ENCODE data around the gene DIDO1. TPM values are rescaled to one million over a fixed set of nuclear protein-coding genes. Genes with fewer than 3 reads are reported as not detected.

Gene DIDO1
- total RNA-seq, 1 donor from 2014 or later: 58.1 TPM

DNA sequence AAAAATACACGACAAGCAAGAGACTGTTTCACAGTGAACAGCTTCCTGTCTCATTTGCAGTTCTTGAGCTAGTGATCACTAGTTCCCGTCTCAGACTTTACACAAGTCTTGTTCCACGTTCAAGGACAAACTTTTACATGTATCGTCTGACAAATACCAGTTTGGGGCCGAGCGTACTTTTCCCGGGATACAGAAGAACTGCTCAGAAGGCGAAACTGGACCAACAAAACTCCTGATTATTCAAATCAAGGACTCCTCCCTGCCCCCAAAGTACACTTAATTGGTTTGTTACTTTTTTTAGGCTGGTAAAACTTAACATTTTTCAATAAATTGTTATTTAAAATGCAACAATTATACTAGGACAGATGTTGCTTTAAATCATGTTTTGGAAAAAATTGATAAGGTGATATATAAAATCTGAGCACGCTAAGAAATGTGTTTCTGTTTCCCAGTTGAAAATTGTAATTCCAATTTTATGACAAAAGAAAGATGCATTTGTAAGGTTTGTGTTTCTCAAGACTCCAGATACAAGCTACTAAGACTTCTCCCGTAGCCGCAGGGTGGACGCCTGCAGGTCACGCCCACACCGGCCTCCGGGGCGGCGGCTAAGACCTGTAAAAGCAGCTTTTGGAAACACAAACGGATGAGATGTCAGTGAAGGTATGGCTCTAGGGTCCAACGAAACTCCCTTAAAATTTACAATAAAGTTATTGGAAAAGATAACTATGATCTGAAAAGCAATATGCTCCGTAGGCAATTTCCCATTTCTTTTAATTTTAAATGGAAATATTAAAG is 47.9 kb downstream of the DIDO1 start:
- Mint-ChIP-seq H3K4me1 (ENCODE audit: unreplicated experiment) (peaks cover 19% of the 10 kb centered on the region), H3K4me3 (no peak overlapping the region), H3K9me3 (no peaks in the 10 kb centered on the region), H3K36me3 (peaks cover 6% of the 10 kb centered on the region), H3K27ac (no peak overlapping the region), H3K27me3 (peaks cover 3% of the 10 kb centered on the region)
- TF ChIP-seq, protein P1, sequence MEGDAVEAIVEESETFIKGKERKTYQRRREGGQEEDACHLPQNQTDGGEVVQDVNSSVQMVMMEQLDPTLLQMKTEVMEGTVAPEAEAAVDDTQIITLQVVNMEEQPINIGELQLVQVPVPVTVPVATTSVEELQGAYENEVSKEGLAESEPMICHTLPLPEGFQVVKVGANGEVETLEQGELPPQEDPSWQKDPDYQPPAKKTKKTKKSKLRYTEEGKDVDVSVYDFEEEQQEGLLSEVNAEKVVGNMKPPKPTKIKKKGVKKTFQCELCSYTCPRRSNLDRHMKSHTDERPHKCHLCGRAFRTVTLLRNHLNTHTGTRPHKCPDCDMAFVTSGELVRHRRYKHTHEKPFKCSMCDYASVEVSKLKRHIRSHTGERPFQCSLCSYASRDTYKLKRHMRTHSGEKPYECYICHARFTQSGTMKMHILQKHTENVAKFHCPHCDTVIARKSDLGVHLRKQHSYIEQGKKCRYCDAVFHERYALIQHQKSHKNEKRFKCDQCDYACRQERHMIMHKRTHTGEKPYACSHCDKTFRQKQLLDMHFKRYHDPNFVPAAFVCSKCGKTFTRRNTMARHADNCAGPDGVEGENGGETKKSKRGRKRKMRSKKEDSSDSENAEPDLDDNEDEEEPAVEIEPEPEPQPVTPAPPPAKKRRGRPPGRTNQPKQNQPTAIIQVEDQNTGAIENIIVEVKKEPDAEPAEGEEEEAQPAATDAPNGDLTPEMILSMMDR (conservative IDR thresholded peaks at IDR 0.05): no peak
- no peak for DNase-seq (ENCODE audit: extremely low spot score, unreplicated experiment)

DNA sequence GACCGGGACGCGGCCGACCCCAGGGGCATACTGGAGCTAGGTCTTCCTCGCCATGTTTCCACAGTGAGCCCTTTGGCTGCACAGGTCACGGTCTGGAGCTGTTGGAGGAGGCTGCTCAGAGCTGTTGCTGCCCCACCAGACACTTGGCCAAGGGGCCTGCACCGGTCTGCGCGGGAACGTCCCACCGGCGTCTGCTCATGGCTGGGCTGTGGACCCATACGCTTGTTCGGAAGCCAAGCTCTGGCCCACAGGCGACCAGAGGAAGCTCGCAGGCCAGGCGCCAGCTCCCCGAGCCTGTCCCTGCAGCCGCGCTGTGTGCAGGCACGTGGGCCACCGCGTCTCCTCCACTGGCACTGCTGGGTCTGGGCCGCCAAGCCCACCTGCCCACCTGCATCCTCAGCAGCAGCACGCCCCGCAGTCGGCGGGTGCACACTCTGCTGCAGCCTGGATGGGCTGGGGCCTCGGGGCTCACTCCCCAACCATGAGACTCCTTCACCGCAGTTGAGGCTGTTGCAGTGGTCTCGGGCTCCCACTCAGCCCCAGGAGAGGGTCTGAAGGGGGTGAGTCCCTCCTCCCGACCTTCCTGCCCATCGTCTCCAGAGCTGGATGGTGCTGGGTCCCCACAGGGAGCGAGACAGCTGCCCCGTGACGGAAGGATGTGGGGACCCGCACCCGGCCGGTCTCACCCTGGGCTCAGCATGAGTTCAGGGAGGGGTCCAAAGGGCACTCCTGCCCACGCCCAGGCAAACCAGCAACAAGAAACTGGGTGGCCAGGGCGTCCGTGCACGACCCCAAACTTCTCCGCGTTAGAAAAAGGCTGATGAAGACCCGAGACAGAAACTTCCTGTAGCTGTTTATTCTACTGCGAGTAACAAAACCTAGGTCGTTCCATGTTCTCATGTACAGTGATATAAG is 49.1 kb downstream of the DIDO1 start:
- Mint-ChIP-seq H3K27ac (no peak overlapping the region), H3K4me1 (ENCODE audit: unreplicated experiment) (peaks cover 19% of the 10 kb centered on the region), H3K36me3 (peaks cover 6% of the 10 kb centered on the region), H3K4me3 (no peak overlapping the region), H3K27me3 (peaks cover 3% of the 10 kb centered on the region), H3K9me3 (no peaks in the 10 kb centered on the region)
- TF ChIP-seq, protein P1 (conservative IDR thresholded peaks at IDR 0.05): no peak
- DNase-seq (ENCODE audit: extremely low spot score, unreplicated experiment): no peak

DNA sequence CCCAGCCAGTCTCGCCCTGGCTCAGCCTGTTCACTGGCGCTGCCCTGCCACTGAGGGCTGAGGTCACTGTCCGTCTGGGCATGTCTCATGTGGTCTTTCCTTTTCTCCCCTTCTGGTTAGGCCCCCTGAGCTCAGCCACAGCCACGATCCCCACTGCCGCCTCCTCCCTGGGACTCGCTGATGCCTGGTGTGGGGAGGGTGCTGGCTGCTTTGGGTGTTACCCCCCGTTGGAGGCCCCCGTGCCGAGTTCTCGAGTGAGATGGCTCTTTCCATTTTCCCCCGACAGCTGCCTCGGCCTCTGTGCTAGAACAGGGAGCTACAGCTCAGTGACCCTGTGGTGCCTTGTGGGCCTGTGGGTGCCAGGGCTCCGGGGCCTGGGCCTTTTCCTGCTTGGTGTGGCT is 49.8 kb downstream of the DIDO1 start:
- Mint-ChIP-seq H3K27ac (no peak overlapping the region), H3K36me3 (peaks cover 3% of the 10 kb centered on the region), H3K9me3 (no peaks in the 10 kb centered on the region), H3K4me1 (ENCODE audit: unreplicated experiment) (peaks cover 19% of the 10 kb centered on the region), H3K4me3 (no peak overlapping the region), H3K27me3 (peaks cover 3% of the 10 kb centered on the region)
- TF ChIP-seq, protein P1 (conservative IDR thresholded peaks at IDR 0.05): no peak
- no peak for DNase-seq (ENCODE audit: extremely low spot score, unreplicated experiment)

DNA sequence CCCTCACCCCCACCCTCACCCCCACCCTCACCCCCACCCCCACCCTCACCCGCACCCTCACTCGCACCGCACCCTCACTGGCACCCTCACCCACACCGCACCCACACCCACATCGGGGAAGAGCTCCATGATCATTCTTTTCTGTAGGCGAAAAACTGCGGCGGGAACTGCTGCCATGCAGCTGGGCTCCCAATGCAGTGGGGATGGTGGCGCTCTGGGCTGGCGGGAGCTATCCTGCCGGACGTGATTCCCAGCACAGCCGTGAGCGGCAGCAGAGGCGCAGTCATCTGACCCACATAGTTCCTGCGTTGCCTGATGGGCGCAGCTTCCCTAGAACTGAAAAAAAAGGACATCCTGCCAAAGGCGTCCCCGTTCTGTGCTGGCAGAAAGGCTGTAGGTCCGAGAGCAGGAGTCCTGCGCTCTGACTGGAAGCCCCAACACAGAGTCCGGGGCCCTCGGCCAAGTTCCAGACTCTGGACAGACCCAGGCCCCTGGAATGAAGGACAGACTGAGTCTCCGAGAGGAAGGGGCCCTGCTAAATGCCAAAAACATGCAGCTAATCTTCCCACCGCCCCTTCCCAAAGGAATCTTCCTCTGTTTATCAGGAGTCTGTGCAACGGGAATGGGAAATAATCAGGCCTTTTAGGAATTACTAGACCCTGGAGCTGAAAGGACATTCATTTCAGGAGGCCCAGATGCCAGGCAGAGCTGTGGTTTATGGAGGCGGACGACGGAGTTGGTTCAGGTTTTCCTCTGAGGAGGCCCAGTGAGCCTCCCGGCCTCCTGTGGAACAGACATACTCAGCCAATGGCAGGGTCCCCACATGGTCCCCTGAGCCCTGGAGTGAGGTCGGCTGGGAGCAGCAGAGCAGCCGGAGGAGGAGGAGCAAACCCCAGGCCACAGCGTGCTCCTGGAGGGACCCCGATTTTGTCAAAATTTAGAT is 50.6 kb downstream of the DIDO1 start:
- Mint-ChIP-seq H3K27ac (peak overlapping the region; percentile 87), H3K27me3 (peaks cover 3% of the 10 kb centered on the region), H3K9me3 (no peaks in the 10 kb centered on the region), H3K4me1 (ENCODE audit: unreplicated experiment) (peaks cover 19% of the 10 kb centered on the region), H3K4me3 (peak overlapping the region; percentile 82), H3K36me3 (no peaks in the 10 kb centered on the region)
- peak; percentile 82 for DNase-seq (ENCODE audit: extremely low spot score, unreplicated experiment)
- TF ChIP-seq, protein P1 (conservative IDR thresholded peaks at IDR 0.05): peak; percentile 62

DNA sequence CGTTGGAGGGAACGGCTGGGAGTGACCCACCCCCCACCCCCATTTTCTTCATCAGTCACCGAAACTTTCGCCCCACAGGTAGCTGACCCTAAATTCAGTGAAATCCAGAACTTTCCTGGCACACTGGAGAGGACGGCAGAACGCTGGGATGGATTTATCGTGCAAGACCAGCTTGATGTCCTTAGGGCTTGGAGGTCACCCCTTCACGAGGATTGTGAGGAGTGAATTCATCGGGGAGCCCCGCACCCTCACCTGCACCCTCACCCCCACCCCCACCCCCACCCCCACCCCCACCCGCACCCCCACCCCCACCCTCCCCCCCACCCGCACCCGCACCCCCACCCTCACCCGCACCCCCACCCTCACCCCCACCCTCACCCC is 51.4 kb downstream of the DIDO1 start:
- Mint-ChIP-seq H3K9me3 (no peaks in the 10 kb centered on the region), H3K27me3 (peaks cover 3% of the 10 kb centered on the region), H3K27ac (peak overlapping the region; percentile 90), H3K4me3 (peak overlapping the region; percentile 55), H3K36me3 (no peaks in the 10 kb centered on the region), H3K4me1 (ENCODE audit: unreplicated experiment) (peaks cover 19% of the 10 kb centered on the region)
- no peak for DNase-seq (ENCODE audit: extremely low spot score, unreplicated experiment)
- TF ChIP-seq, protein P1 (conservative IDR thresholded peaks at IDR 0.05): no peak

Data from type B pancreatic cell (in vitro differentiated cells).